Skeletal muscle satellite cell (primary cell): Measurements from ENCODE around the gene RAD51.

Experiments used
- H3K27me3 ChIP-seq: 2 replicates; pipeline ENCODE4 v1.7.0; 2013; ENCODE audit warnings: low read length; ENCODE audit not compliant: control insufficient read depth, insufficient read depth
- H3K36me3 ChIP-seq: 2 replicates; pipeline ENCODE4 v1.7.0; 2013; ENCODE audit warnings: mild to moderate bottlenecking, control low read depth, low read length; ENCODE audit not compliant: insufficient read depth
- H3K4me1 ChIP-seq: 2 replicates; pipeline ENCODE4 v1.7.0; 2013; ENCODE audit warnings: low read length; ENCODE audit not compliant: control insufficient read depth, insufficient read depth
- H3K4me2 ChIP-seq: 2 replicates; pipeline ENCODE4 v1.7.0; 2013; ENCODE audit warnings: mild to moderate bottlenecking, low read length
- H3K4me3 ChIP-seq: 2 replicates; pipeline ENCODE4 v1.7.0; 2013; ENCODE audit warnings: low read length
- H3K9ac ChIP-seq: 2 replicates; pipeline ENCODE4 v1.7.0; 2013; ENCODE audit warnings: mild to moderate bottlenecking, low read depth, low read length, moderate library complexity
- H3K9me3 ChIP-seq: replicated peaks from 2 replicates; pipeline ENCODE4 v1.7.0; 2013; ENCODE audit warnings: mild to moderate bottlenecking, control low read depth, low read length

Gene RAD51

GRCh38 chr15:40763801-40764628, 69.0 kb downstream of the RAD51 start, which contains the start of gene GCHFR:
Gene GCHFR (plus strand): TSS chr15:40764068. CDS start chr15:40764181, 113 bp downstream.
- H3K36me3 ChIP-seq = peaks cover 13% of the 10 kb centered on the region
- peaks cover 46% of the 10 kb centered on the region for H3K4me1 ChIP-seq
- H3K4me3 ChIP-seq = peak within 1 kb of the TSS; percentile 78
- peaks cover 4% of the 10 kb centered on the region for H3K27me3 ChIP-seq
- peak within 1 kb of the TSS; percentile 65 for H3K9ac ChIP-seq
- H3K9me3 ChIP-seq = no peaks in the 10 kb centered on the region
- peak within 1 kb of the TSS; percentile 99 for H3K4me2 ChIP-seq

GRCh38 chr15:40764629-40765103, 69.7 kb downstream of the RAD51 start:
- Histone ChIP-seq H3K9me3 (no peaks in the 10 kb centered on the region), H3K4me1 (peaks cover 46% of the 10 kb centered on the region), H3K9ac (peak overlapping the region; percentile 62), H3K4me3 (peak overlapping the region; percentile 78), H3K4me2 (peak overlapping the region; percentile 99), H3K27me3 (peaks cover 4% of the 10 kb centered on the region), H3K36me3 (peaks cover 15% of the 10 kb centered on the region)

- Histone ChIP-seq H3K4me1 (peaks cover 46% of the 10 kb centered on the region), H3K36me3 (peaks cover 22% of the 10 kb centered on the region), H3K4me2 (peak overlapping the region; percentile 99), H3K27me3 (no peaks in the 10 kb centered on the region), H3K9ac (no peak overlapping the region), H3K4me3 (no peak overlapping the region), H3K9me3 (no peaks in the 10 kb centered on the region)
Observed at GRCh38 chr15:40766194-40766815, 71.3 kb downstream of the RAD51 start.

- Histone ChIP-seq H3K9me3 (no peaks in the 10 kb centered on the region), H3K27me3 (no peaks in the 10 kb centered on the region), H3K4me1 (peaks cover 46% of the 10 kb centered on the region), H3K36me3 (peaks cover 30% of the 10 kb centered on the region), H3K9ac (no peak overlapping the region), H3K4me3 (no peak overlapping the region), H3K4me2 (no peak overlapping the region)
Observed at GRCh38 chr15:40766906-40767837, 72.2 kb downstream of the RAD51 start.

GRCh38 chr15:40767838-40768500, 73.0 kb downstream of the RAD51 start:
- H3K4me1 ChIP-seq = peaks cover 45% of the 10 kb centered on the region
- H3K4me3 ChIP-seq = no peak overlapping the region
- no peak overlapping the region for H3K9ac ChIP-seq

GRCh38 chr15:40768521-40769273, 73.7 kb downstream of the RAD51 start:
- no peak overlapping the region for H3K9ac ChIP-seq
- no peak overlapping the region for H3K4me3 ChIP-seq
- no peaks in the 10 kb centered on the region for H3K27me3 ChIP-seq
- H3K9me3 ChIP-seq = no peaks in the 10 kb centered on the region
- peaks cover 38% of the 10 kb centered on the region for H3K4me1 ChIP-seq
- H3K4me2 ChIP-seq = no peak overlapping the region
- H3K36me3 ChIP-seq = peaks cover 37% of the 10 kb centered on the region

More at GRCh38 chr15:40767838-40768500, 73.0 kb downstream of the RAD51 start:
- Histone ChIP-seq H3K36me3 (peaks cover 31% of the 10 kb centered on the region), H3K27me3 (no peaks in the 10 kb centered on the region), H3K9me3 (no peaks in the 10 kb centered on the region), H3K4me2 (no peak overlapping the region)

GRCh38 chr15:40769274-40770146, 74.5 kb downstream of the RAD51 start, which contains the start of gene C15orf62:
Gene C15orf62 (plus strand): TSS chr15:40769980. CDS start chr15:40770496, 516 bp downstream.
- peaks cover 43% of the 10 kb centered on the region for H3K36me3 ChIP-seq
- H3K4me1 ChIP-seq = peaks cover 29% of the 10 kb centered on the region
- H3K27me3 ChIP-seq = no peaks in the 10 kb centered on the region
- no peaks in the 10 kb centered on the region for H3K9me3 ChIP-seq
- H3K4me2 ChIP-seq = no peak within 1 kb of the TSS
- no peak within 1 kb of the TSS for H3K4me3 ChIP-seq
- no peak within 1 kb of the TSS for H3K9ac ChIP-seq

- H3K36me3 ChIP-seq = peaks cover 51% of the 10 kb centered on the region
Observed at GRCh38 chr15:40770147-40770721, 75.3 kb downstream of the RAD51 start.

GRCh38 chr15:40771242-40771641, 76.3 kb downstream of the RAD51 start:
- Histone ChIP-seq H3K4me1 (peaks cover 13% of the 10 kb centered on the region), H3K9ac (no peak overlapping the region), H3K9me3 (no peaks in the 10 kb centered on the region), H3K4me2 (no peak overlapping the region), H3K27me3 (no peaks in the 10 kb centered on the region), H3K36me3 (peaks cover 61% of the 10 kb centered on the region), H3K4me3 (no peak overlapping the region)

More at GRCh38 chr15:40770147-40770721, 75.3 kb downstream of the RAD51 start:
- Histone ChIP-seq H3K4me2 (no peak overlapping the region), H3K4me1 (peaks cover 22% of the 10 kb centered on the region), H3K4me3 (no peak overlapping the region), H3K9ac (no peak overlapping the region), H3K27me3 (no peaks in the 10 kb centered on the region), H3K9me3 (no peaks in the 10 kb centered on the region)
